Measurements from ENCODE around the gene ABHD16B. TPM values are rescaled to one million over a fixed set of nuclear protein-coding genes. Genes with fewer than 3 reads are reported as not detected.

Gene ABHD16B
- total and polyA plus RNA-seq, 10 of the 15 experiments (the other 5 are each of a cell fraction or from before 2014, with no cell fraction given): 0.13 TPM; not detected in 9

DNA sequence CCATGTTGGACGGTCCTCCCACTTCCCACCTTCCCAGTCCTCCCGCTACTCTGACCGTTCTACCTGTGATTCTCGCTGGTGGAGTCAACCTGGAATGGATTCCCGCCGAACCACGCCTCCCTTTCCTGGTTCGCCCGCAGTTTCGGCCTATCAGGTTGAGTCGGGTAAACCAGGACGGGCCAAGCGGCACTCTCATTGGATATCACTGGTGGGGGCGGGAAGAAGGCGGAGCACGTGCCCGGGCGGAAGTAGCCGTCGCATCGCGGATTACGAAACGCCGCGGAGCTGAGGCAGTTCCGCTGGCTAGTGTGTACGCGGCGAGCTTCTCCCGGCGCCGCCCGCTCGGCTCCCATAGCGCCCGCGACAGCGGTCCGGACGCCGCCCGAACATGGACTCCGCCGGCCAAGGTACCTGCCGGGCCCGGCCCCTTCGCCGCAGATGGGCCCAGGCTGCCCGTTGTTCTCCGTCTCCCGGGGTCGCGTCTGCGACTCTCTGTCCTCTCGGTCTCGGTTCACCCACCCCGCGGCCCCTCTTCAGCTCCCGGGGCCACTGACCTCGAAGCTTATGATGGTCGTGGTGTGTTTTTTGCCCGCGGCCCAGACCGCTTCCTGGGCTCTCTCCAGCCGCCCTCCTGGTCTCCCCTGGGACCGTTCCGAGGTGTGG, 3.8 kb downstream of the ABHD16B start, which contains the start of gene TPD52L2 (continued):
- TF ChIP-seq EZH2 (IDR thresholded peaks at IDR 0.05; ENCODE audit: borderline replicate concordance, control insufficient read depth, low read depth, low read length): no peak
- TF ChIP-seq KDM1A (IDR thresholded peaks at IDR 0.05; ENCODE audit: borderline replicate concordance): no peak
- 0 out of 4 replicates have a peak, but pooled peaks of 1 of the 2 experiments have one; percentile 19 for TF ChIP-seq EP300 (IDR thresholded peaks at IDR 0.05; ENCODE audit: borderline replicate concordance in 1 of 2, control insufficient read depth in 1 of 2, low read depth in 2 of 2, low read length in 2 of 2)
- 0 out of 3 replicates have a peak, but pooled peaks of 1 of the 2 experiments have one; percentile 36 for TF ChIP-seq EGR1 (IDR thresholded peaks at IDR 0.05; ENCODE audit: borderline replicate concordance in 1 of 2, low read depth in 2 of 2, low read length in 2 of 2)
- TF ChIP-seq, protein P1, sequence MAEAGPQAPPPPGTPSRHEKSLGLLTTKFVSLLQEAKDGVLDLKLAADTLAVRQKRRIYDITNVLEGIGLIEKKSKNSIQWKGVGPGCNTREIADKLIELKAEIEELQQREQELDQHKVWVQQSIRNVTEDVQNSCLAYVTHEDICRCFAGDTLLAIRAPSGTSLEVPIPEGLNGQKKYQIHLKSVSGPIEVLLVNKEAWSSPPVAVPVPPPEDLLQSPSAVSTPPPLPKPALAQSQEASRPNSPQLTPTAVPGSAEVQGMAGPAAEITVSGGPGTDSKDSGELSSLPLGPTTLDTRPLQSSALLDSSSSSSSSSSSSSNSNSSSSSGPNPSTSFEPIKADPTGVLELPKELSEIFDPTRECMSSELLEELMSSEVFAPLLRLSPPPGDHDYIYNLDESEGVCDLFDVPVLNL (IDR thresholded peaks at IDR 0.05; ENCODE audit: low read depth, low read length): peak; percentile 83; the same call in 1 of the 2 replicates
- no peak for TF ChIP-seq MTA3 (IDR thresholded peaks at IDR 0.05; ENCODE audit: borderline replicate concordance, low read length)
- TF ChIP-seq SP1 (IDR thresholded peaks at IDR 0.05; ENCODE audit: low read depth, low read length): peak; percentile 94
- no peak for TF ChIP-seq ZNF207 (IDR thresholded peaks at IDR 0.05; ENCODE audit: borderline replicate concordance)
- peak; percentile 93 for TF ChIP-seq GABPA (IDR thresholded peaks at IDR 0.05; ENCODE audit: low read depth)
- TF ChIP-seq RELA (IDR thresholded peaks at IDR 0.05; ENCODE audit: borderline replicate concordance, partially characterized antibody): no peak
- TF ChIP-seq SRF (IDR thresholded peaks at IDR 0.05; ENCODE audit: low read depth in 2 of 2, low read length in 2 of 2): 0 out of 4 replicates have a peak, but pooled peaks of 1 of the 2 experiments have one; percentile 62
- no peak for TF ChIP-seq SREBF1 (IDR thresholded peaks at IDR 0.05; ENCODE audit: low read length)
- TF ChIP-seq, protein P2, sequence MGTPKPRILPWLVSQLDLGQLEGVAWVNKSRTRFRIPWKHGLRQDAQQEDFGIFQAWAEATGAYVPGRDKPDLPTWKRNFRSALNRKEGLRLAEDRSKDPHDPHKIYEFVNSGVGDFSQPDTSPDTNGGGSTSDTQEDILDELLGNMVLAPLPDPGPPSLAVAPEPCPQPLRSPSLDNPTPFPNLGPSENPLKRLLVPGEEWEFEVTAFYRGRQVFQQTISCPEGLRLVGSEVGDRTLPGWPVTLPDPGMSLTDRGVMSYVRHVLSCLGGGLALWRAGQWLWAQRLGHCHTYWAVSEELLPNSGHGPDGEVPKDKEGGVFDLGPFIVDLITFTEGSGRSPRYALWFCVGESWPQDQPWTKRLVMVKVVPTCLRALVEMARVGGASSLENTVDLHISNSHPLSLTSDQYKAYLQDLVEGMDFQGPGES (IDR thresholded peaks at IDR 0.05): peak; percentile 75; the same call in 1 of the 2 replicates
- TF ChIP-seq BCL11A (IDR thresholded peaks at IDR 0.05; ENCODE audit: low read depth, low read length): no peak
- TF ChIP-seq NRF1 (conservative IDR thresholded peaks at IDR 0.05; ENCODE audit: low read depth, low read length): no peak; the same call in 1 of the 2 replicates
- peak; percentile 82 for TF ChIP-seq IKZF1 (conservative IDR thresholded peaks at IDR 0.05)
- TF ChIP-seq BHLHE40 (IDR thresholded peaks at IDR 0.05; ENCODE audit: borderline replicate concordance in 1 of 2, low read depth in 2 of 2, low read length in 1 of 2): peak; percentile 99 to 100
- TF ChIP-seq POLR2AphosphoS2 (IDR thresholded peaks at IDR 0.05; ENCODE audit: low read depth, low read length): peak; percentile 75; the same call in 1 of the 2 replicates
- TF ChIP-seq RUNX3 (IDR thresholded peaks at IDR 0.05; ENCODE audit: low read length): peak; percentile 34; the same call in 1 of the 2 replicates
- TF ChIP-seq DPF2 (IDR thresholded peaks at IDR 0.05): peak; percentile 82; the same call in 1 of the 2 replicates
- 0 out of 2 replicates have a peak, but pooled peaks have one; percentile 41 for TF ChIP-seq SPI1 (IDR thresholded peaks at IDR 0.05; ENCODE audit: borderline replicate concordance, insufficient read depth, low read depth, low read length)
- no peak for TF ChIP-seq CBX3 (IDR thresholded peaks at IDR 0.05; ENCODE audit: borderline replicate concordance, low read depth)
- TF ChIP-seq GATAD2B (conservative IDR thresholded peaks at IDR 0.05; ENCODE audit: low read depth): peak; percentile 85; the same call in 1 of the 2 replicates
- TF ChIP-seq, protein P3, sequence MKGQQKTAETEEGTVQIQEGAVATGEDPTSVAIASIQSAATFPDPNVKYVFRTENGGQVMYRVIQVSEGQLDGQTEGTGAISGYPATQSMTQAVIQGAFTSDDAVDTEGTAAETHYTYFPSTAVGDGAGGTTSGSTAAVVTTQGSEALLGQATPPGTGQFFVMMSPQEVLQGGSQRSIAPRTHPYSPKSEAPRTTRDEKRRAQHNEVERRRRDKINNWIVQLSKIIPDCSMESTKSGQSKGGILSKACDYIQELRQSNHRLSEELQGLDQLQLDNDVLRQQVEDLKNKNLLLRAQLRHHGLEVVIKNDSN (IDR thresholded peaks at IDR 0.05; ENCODE audit: borderline replicate concordance, extremely low read length, insufficient read depth, low read depth, low read length): peak; percentile 91
- peak; percentile 35; the same call in 1 of the 2 replicates for TF ChIP-seq BACH1 (IDR thresholded peaks at IDR 0.05; ENCODE audit: borderline replicate concordance)
- peak; percentile 9; the same call in 1 of the 2 replicates for TF ChIP-seq NR2F1 (conservative IDR thresholded peaks at IDR 0.05)
